HG03521 (cell line): Measurements from ENCODE around the gene SNRNP70.
"Not testable (repeated sequence)": the region's sequence is repeated elsewhere in the genome, so short reads cannot be mapped to it uniquely, and the experiment has no call there.

Experiments used
- ATAC-seq: cut with Tn5 transposase; IDR thresholded peaks from one replicate; pipeline ENCODE4 v1.9.1; 2021; ENCODE audit warnings: mild to moderate bottlenecking, moderate library complexity; ENCODE audit not compliant: unreplicated experiment

SNRNP70 gene

DNA sequence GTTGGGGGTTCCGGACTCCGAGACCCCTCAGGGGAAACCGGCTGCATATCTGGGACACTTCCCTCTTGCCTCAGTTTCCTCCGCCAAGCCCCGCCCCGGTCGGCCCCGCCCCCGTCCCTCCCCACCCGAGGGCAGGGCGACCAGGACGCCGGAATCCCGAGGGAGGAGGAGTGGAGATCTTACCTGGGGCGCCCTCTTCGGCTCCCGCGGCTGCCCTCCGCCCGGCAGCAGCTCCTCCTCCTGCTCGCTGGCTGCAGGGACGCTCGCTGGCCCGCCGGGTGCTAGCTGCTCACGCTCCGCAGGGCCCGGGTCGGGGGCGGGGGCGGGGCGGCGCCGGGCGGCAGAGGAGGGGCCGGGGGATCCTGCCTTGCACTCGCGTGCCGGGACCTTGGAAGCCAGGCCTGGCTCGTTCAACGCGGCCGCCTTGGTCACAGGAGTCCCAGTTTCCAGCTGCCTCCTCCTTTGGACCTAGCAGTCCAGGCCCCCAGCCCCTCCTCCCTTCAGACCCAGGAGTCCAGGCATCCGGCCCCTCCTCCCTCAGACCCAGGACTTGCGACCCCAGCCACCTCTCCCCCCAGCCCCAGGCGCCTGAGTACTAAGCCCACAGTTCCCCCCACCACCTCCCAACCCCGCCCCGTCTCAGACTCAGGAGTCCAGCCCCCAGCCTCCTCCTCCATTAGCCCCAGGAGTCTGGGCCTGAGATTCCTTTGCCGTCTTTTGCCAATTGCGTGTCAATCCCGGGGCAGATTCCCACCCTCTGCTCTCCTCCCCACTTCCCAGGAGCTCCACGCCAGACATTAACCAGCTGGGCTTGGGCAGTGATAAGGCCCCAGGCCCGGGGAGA, 20.3 kb upstream of the SNRNP70 start, which contains the start of gene NTF4:
NTF4 (minus strand) TSS at position 51 of the 844 bp plus-strand sequence. CDS start 2,821 bp downstream, outside the sequence.
- ATAC-seq: no peak

DNA sequence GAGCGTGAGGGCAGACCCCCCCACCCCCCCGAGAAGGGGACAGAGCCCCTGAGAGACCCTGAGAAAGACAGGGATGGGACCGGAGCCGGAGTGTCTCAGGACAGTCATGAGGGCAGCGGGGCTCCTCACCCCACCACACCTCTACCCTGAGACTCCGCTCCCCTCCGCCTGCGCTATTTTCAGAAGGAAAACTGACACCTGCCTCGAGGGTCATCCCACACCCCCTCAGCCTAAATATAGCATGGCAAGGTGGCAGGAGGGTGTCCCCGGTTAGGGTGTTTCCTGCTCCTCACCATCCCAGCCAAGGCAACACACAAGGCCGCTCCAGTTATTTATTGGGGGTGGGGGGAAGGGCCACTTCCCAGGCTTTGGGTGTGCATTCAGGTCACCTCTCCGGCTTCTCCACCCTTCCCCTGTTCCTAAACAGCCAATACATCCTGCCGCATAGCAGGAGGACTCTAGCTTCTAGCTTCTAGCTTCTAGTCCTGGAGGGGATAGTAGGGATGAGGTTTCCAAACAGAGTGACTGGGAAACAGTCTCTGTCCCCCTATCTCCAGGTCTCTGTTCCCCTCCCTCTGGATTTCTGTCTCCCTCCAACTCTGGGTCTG, 19.2 kb upstream of the SNRNP70 start:
- ATAC-seq: no peak

DNA sequence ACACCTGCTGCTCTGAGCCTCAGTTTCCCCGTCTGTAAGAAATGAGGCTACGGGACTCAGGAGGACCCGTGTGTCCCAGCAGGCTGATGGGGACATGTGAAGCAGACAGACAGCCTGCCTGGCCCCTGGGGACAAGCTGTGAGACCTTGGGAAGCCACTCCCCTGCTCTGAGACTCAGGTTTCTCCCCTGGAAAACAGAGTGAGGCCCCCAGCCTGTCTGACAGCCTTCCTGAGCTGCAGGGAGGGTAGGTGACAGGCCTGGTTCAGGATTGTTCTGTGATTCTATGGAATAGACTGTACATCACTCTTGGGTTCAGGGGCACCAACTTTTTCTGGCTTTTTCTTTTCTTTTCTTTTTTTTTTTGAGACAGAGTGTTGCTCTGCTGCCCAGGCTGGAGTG, 17.7 kb upstream of the SNRNP70 start:
- ATAC-seq: no peak

DNA sequence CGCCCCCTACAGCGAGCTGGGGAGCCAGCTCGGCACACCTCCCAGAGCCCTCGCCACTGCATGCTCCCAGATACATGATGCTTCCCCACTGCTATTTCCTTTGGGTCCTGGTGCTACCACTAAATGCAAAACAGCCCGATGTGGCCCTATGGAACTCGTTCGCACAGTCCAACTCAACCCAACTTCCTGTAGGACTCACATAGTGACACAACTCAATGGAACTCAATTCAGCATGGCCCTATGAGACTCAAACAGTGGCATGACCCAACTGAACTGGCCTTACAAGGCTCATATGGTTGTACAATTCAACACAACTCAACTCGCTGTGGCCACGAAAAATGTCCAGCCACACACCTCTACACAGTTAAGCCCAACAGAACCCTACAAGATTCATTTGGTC, 16.2 kb upstream of the SNRNP70 start:
- no peak for ATAC-seq

DNA sequence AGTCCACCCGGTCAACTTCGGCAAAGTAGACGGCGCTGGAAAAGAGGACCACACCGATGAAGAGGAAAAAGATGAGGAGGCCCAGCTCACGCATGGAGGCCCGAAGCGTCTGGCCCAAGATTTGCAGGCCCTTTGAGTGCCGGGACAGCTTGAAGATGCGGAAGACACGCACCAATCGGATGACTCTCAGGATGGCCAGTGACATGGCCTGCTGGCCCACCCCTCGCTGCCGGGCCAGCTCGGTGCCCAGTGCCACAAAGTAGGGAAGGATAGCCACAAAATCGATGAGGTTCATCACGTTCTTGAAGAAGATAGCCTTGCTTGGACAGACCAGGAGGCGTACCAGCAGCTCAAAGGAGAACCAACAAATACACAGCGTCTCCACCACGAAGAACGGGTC, 14.8 kb upstream of the SNRNP70 start:
- ATAC-seq: no peak

DNA sequence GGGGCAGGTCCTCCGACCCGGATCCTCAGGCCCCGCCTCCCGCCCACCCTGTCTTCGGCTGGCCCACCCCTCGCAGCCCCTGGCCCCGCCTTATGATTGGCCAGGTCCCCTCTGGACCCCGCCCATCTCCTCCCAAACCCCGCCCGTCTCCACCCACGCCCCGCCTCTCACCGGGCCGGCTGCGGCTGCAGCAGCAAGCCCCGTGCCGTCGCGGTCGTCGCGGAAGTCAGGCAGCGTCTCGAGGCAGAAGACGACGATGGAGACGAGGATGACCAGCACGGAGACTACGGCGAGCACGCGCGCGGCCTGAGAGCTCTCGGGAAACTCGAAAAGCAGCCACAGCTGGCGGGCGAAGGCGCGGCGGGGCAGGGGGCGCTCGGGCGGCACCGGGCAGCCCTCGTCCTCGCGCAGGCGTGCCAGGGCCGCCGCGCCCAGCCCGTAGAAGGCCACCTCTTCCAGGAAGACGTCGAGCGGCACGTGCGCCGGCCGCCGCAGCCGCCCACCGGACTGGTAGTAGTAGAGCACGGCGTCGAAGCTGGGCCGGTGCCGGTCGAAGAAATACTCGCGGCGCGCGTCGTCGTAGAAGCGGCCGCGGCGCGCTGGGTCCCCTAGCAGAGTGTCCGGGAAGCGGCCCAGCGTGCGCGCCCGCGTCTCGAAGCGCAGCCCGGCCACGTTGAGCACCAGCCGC, 13.2 kb upstream of the SNRNP70 start:
- no peak for ATAC-seq

DNA sequence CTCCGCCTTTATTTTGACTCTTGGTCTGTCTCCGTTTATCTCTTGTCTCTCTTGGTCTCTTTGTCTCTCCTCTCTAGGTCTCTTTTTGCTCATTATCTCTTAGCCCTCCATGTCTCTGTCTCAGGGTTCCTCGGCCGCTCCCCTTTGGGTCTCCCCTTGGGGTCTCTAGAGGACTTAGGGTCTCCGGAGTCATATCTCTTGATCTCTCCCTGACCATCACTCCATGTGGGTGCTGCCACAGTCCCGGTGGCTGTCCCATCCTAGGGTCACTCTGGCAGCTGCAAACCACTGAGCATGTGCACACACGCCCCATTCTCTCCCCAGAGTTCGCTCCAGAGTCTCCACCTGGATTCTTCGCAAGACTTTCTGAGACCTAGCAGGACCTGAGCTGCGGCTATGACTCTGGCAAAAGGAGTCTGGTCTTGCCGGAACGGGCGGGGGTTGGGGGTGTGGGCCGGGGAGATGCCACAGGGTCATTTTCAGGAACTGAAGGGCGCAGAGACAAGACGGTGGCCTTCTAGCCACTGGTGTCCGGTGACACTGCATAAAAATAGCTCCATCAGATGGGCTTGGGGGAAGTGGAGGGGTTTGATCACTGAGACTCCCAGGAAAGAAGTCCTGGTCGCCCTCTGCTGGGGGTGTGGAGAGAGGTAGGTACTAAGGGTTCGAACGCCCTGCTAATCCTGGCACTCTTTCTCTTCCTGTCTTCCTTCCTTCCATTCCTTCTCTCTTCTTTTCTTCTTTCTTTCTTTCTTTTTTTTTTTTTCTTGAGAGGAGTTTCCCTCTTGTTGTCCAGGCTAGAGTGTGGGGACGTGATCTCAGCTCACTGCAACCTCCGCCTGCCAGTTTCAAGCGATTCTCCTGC, 11.5 kb upstream of the SNRNP70 start:
- ATAC-seq: no peak

DNA sequence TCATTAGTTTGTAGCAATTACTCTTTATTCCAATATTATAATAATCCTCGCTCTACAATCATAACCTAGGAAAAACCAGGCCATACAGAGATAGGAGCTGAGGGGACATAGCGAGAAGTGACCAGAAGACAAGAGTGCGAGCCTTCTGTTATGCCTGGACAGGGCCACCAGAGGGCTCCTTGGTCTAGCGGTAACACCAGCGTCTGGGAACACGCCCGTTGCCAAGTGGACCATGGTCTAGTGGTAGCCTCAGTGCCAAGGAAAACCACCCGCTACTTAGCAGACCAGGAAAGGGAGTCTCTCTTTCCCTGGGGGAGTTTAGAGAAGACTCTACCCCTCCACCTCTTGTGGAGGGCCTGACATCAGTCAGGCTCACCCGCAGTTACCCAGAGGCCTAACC, 10.4 kb upstream of the SNRNP70 start:
- not testable (repeated sequence) for ATAC-seq

DNA sequence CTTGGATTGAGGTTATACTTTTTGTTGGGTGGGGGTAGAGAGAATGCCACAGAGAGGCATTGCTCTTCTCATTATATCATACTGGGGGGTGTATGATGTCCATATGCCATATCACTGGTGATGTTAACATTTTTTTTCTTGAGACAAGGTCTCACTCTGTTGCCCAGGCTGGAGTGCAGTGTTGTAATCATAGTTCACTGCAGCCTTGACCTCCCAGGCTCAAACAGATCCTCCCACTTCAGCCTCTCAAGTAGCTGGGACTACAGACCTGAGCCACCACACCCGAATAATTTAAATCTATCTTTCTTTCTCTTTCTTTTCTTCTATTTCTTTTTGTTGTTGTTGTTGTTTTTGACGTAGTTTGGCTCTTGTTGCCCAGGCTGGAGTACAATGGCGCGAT, 4.9 kb upstream of the SNRNP70 start:
- ATAC-seq: no peak

DNA sequence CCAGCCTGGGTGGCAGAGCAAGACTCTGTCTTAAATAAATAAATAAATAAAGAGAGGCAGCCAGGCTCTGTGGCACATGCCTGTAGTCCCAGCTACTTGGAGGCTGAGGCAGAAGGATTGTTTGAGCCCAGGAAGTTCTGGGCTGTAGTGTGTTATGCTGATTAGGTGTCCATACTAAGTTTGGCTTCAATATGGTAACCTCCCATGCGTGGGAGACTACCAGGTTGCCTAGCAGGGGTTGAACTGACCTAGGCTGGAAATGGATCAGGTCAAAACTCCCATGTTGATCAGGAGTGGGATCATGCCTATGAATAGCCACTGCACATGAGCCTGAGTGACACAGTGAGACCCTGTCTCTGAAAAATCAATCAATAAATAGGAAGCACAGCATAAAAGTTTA, 4.0 kb upstream of the SNRNP70 start:
- ATAC-seq: no peak

DNA sequence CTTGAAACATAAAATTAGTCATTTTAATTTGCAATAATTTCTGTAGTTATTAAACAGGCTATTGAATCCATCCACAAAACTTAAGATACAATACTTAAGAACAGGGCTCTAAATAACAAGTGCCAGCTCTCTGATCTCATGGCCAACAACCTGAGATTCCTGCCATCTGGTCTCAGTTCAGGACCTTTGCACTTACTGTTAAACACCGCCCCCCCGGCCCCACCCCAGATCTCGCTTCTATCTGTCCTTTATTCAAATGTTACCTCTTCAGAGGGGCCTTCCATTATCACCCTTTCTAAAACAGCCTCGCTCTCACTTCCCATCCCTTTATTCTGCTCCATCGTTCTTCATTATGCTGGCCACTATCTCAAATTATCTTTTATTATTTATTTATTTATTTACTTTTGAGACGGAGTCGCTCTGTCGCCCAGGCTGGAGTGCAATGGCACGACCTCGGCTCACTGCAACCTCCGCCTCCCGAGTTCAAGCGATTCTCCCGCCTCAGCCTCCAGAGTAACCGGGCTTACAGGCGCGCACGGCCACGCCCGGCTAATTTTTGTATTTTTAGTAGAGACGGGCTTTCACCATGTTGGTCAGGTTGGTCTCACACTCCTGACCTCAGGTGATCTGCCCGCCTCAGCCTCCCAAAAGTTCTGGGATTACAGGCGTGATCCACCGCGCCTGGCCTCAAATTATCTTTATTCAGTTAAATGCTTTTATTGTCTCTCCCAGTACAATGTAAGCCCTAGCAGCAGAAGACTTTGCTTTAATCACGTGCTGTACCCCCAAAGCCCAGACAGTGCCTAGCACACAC, 838 bp upstream of the SNRNP70 start:
- ATAC-seq: no peak

DNA sequence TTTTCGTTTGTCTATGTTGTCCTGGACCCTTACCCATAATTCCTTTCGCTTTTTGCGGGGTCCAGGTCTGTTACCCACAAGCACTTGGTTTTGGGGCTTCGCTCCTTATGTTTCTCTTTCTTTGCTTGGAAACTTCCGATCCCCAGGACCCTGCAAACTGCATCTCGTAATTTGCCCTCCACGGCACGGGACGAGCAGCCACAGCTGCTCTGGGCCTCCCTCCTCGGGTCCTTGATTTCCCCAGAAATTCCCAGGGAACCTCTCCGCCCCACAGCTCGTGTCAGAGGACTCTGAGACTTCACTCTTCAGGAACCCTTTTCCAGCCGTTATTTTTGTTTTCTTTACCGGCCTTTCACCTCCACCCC, 599 bp downstream of the SNRNP70 start:
- ATAC-seq: no peak

DNA sequence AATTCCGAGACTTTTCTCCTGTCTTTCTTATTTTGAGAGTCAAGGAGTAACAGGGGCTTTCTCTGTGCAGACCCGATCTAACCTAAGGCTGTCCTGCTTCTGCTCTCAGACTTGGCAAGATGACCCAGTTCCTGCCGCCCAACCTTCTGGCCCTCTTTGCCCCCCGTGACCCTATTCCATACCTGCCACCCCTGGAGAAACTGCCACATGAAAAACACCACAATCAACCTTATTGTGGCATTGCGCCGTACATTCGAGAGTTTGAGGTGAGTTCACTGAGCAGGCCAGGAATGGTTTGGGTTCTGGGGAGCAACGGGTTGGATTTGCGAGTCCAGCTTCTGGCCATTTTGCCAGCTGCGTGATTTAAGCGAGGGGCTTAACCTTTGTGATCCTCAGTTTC, 1.0 kb downstream of the SNRNP70 start:
- no peak for ATAC-seq

DNA sequence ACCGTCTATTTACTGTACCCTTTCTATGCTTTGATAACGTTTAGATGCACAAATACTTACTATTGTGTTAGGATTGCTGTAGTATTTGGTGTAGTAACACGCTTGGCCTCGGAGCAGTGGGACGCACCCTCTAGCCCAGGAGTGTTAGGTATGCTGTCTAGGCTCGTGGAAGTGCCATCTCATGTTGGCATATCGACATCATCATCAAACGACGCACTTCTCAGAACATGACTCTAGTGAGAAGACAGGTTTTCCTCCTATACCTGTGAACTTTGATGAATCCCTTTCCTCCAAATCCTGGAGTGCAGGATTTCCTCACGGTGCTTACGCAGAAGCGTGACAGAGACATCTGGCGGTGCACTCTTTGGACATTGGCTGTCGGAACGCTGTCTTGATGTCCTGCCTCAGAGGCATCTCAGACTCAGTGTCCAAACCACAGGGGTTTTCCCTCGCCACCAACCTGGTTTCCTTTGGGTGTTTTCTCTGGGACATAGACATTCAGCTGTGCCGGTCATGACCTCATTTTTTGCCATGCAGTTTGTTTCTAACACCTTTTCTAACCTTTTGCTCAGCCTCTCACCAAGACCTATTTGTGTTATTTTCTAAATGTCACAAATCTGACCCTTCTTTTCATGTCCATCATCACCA, 6.3 kb downstream of the SNRNP70 start:
- ATAC-seq: no peak

DNA sequence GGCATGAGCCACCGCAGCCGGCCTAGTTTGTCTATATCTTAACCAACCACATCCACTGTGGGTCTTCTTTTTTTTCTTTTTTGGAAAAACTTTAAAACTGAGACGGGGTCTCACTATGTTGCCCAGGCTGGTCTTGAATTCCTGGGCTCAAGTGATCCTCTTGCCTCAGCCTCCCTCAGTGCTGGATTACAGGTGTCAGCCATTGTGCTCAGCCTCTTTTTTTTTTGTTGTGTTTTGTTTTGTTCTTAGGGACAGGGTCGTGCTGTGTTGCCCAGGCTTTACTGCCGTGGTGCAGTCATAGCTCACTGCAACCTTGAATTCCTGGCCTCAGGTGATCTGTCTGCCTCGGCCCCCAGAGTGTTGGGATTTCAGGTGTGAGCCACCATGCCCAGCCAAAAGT, 7.4 kb downstream of the SNRNP70 start:
- no peak for ATAC-seq

DNA sequence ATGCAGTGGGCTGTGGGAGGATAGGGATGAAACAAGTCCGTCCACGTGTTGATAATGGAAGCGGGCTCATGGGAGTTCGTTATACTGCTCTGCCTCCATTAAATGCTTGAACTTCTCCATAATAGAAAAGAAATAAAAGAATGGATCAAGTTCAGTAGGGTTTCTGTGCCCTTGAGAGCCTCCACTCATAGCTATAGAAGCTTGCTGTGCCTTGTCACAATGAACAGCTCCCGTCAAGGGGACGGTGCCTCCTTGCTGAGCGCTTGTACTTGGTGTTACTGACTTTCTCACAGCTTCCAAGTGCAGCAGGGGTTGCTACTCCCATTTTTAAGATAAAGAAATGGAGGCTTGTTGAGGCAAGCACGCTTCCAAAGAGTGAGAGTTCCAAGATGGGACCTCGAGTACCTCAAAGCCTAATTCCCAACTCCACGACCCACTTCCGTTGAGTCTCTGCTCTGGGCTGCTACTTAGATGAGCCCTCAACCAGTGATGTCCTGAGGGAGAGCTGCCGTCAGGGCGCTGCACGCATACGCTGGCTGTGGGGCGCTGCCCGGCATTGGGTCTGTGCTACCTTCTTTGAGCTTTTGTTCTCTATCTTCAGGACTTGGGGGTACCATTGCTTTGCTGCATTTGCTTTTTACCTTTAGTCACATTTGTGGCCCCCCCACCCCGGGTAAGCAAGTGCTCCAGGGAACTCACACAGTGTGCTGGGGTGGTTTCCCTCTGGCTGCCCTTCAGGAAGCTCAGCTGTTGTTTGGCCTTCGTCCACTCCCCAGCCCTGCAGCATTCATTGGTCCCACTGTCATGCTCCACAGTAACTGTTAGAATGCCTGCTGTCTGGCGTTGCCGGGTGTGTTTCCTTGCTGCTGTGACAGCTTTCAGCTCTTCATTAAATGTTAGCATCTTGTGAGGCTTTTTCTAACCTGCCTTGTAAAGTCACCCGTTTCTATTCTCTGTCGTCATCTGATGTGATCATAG, 9.5 kb downstream of the SNRNP70 start:
- ATAC-seq: no peak

DNA sequence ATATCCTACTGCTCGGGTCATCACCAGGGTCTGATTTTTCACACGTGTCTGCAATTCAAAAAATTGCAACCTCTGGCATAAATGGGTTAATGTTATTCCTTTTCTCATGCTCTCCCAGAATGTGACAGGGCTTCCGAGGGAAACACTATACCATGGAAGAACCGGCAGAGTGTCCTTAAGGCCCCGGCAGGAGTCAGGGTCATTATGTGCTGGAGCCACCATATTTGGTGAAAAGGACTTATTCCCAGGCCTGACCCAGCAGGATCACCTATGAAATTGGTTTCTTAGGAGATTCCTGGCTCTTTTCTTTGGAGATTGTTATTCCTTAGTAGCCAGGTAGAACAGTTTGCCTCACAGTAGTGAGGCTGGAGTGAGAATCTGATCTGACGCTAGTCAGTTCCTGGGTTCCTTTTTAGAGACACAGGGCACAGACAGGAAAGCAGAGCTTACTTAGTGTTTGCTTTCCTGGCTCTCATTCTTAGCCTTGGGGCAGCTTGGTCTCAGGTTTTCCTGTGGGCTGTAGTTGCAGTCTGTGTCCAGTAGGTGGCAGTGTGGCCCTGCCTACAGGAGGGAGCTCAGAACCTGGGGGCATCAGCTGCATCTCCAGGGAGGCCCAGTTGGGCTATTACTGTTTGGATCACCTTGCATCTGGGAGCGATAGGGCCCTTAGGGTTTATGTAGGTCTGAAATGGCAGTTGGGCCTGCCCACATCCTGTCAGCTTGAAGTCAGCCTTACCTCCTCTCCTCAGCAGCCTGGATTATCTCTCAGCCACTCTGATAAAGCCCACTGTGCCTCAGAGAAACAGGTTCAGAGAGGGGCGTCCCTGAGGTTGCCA, 12.4 kb downstream of the SNRNP70 start:
- no peak for ATAC-seq

DNA sequence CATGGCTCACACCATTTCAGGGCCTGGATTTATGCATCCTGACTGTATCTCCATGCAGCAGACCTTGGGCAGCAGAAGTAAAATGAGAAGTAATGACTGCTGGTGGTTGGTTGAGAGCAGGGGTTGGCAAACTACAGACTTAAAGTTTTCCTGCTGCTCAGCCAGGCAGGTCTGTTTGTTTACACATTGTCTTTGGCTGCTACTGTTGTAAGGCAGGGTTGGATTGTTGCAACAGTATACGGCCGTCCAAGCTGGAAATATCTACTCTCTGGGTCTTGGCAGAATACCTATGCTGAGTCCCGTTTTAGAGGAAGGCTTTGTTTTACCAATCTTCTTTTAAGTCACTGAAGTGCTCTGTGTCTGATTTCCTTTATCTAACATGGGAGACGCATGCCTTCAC, 13.5 kb downstream of the SNRNP70 start:
- ATAC-seq: no peak
